Activated naive CD4-positive, alpha-beta T cell (primary cell): ENCODE data around the gene PTPN6.
"Not testable (repeated sequence)": the region's sequence is repeated elsewhere in the genome, so short reads cannot be mapped to it uniquely, and the experiment has no call there.

ENCODE experiments used
- DNase-seq, 4 experiments: peaks; one replicate each; lab custom pipeline; 2025; lab: John Stamatoyannopoulos, UW

Gene PTPN6

DNA sequence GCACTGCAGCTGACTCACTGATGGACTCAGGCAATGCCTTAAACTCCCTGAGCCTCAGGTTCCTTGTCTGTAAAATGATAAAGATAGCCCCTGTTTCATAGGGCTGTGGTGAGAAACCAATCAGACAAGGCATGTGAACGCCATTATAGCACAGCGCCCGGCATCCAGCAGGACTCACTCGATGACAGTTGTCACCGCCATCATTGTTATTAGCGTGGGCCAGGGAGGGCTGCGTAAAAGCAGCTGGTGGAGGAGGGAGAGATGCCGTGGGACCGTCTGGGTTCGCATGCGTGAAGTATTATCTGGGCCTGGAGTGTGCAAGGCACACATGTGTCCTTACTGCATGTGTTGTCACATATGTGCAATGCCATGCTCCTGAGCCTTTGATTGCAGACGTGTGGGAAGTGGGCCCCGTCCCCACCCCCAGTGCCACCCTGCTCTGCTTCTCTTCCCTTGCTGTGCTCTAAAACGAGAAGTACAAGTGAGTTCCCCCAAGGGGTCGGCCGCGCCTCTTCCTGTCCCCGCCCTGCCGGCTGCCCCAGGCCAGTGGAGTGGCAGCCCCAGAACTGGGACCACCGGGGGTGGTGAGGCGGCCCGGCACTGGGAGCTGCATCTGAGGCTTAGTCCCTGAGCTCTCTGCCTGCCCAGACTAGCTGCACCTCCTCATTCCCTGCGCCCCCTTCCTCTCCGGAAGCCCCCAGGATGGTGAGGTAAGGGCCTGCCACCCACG lies at the start of gene PTPN6:
TSS of gene PTPN6 (plus strand) at position 546 of the 730 bp plus-strand sequence. CDS start at position 703, 157 bp downstream.
- DNase-seq, result peak in 2 of 4 experiments; percentile 48 to 49

DNA sequence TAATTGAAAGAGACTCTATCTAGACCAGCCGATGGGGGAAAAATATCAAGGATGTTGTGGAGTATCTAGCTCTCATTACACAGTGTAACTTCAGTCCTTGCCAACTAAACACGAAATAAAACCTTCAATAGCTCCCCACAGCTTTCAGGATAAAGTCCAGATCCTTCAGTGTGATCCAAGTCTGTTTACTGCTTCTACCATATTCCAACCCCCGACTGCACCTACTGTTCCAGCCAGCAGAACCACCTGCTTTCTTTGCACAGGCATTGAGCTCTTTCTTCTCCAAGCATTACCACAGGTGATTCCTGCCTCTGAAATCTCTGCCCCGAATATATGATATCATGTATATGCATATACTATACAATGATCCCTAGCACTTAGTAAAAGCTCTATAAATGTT lies 48.7 kb upstream of the PTPN6 start:
- no peak for DNase-seq

DNA sequence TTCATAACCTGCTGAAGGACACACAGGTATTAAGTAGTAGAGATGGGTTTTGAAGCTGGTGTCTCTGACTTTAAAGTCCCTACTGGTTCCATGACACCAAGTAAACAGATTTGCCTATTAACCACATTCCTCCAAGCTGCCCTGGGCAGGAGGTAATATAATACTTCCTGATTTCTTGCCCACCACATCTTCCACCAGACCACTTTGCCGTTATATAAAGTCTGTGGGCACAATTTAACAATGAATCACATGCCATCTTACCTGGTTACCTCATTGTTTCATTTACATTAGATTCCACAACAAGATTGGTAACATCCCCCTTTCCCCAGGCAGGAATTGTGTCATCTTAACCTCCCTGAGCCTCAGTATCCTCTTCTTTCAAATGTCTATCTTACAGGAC lies 47.4 kb upstream of the PTPN6 start:
- no peak for DNase-seq

DNA sequence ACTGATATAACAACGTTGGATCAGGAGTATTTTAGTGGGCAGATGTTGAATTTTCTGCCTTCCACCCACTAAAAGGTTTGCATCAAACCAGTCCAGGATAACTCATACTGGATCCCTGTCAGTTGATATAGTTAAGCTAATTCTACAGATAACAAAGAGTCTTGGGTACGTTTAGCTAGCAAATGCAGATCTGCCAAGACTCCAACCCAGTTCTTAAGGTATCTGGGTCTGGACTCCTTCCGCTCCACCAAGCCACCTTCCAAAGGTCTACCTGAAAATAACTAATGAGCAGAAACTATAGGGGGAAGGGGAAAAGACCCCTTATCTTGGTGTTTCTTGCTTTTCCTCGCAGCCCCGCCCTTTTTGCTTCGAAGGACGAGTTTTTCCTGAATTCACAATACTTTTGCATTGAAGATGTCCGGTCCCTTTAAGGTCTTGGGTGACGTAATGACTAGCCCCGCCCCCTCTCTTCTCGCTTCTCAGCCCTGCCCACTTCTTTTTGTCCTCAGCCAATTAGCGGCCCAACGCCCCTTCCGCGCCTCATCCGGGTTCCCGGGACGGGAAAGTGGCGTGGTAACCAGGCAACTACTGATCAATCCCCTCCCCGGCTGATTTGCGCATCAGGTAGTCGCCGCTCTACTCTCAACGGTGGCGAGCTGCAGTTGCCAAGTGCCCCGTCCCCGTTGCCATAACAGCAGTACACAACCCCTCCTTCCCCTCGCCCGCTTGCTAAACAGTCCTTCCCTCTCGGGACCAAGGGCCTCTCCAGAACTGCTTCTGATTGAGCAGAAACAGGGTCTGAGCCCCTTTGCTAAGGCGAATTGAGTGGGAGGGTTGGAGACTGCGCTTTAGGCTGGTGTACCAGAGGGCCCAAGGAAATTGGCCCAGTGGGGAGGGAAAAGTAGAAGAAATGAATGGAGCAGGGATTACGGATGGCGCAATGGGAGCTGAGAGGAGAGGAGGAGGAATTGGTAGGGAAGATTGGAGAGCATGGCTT lies 46.6 kb upstream of the PTPN6 start, which contains the start of gene LRRC23:
TSS of gene LRRC23 (plus strand) at position 543 of the 997 bp plus-strand sequence. CDS start 812 bp downstream, outside the sequence.
- peak; percentile 84 to 93 (median 91) for DNase-seq

DNA sequence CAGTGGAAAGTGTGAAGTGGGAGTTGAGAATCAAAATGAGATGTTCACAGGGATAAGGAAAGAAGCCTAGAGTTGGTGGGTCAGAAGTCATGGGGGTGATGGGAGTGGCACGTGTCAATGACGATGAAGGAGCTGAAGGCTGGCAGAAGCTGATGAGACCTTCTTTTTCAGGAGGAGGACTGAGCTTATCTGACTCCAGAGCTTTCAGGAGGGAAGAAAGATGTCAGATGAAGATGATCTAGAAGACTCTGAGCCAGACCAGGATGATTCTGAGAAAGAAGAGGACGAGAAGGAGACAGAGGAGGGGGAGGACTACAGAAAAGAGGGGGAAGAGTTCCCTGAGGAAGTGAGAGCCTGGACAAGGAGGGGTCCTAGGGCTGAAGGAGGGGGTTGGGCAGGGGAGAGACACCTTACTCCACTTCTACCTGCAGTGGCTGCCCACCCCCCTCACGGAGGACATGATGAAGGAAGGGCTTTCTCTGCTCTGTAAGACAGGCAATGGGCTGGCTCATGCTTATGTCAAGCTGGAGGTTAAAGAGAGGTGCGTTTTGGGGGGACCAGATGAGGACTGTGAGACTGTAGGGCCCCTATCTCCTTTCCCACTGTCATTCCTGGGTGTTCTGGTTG lies 45.6 kb upstream of the PTPN6 start:
- no peak for DNase-seq

DNA sequence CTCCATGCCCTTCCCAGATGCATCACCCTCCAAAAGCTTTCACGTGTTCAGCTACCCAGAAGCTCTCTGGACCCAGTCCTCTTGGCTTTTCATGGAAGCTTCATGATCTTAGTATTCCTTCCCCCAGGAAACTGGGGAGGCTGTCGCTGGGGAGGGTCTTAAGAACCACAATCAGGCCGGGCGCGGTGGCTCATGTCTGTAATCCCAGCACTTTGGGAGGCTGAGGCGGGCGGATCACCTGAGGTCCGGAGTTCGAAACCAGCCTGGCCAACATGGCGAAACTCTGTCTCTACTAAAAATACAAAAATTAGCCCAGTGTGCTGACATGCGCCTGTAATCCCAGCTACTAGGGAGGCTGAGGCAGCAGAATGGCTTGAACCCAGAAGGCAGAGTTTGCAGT lies 43.0 kb upstream of the PTPN6 start:
- DNase-seq, result not testable (repeated sequence)

DNA sequence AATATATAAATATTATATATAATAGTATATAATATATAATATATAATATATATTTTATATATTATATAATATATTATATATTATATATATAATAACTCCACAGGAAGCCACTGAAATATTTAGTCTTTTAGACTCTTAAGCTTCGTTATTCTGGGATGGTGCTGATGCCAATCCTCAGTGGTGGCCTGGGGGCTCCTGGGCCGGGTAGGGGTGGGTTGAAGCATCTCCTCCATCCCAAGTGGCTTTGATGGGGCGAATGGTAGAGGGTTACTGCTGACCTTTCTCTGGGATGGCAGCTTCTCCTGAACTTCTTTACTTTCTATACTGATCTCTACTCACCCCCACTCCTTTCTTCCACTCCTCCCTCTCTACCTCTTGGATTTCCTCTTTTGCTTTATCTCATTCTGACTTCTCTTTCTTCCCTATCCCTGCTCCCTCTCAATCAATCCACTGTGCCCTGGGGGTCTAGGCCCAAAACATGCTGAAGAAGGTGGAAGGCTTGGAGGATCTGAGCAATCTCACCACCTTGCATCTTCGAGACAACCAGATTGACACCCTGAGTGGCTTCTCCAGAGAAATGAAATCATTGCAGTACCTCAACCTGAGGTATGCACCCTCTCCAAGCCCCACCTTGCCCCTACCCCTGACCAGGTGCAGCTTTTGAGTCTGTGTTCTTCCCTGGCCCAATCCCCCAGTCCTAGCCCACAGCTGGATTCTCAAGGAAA lies 41.6 kb upstream of the PTPN6 start:
- no peak for DNase-seq

DNA sequence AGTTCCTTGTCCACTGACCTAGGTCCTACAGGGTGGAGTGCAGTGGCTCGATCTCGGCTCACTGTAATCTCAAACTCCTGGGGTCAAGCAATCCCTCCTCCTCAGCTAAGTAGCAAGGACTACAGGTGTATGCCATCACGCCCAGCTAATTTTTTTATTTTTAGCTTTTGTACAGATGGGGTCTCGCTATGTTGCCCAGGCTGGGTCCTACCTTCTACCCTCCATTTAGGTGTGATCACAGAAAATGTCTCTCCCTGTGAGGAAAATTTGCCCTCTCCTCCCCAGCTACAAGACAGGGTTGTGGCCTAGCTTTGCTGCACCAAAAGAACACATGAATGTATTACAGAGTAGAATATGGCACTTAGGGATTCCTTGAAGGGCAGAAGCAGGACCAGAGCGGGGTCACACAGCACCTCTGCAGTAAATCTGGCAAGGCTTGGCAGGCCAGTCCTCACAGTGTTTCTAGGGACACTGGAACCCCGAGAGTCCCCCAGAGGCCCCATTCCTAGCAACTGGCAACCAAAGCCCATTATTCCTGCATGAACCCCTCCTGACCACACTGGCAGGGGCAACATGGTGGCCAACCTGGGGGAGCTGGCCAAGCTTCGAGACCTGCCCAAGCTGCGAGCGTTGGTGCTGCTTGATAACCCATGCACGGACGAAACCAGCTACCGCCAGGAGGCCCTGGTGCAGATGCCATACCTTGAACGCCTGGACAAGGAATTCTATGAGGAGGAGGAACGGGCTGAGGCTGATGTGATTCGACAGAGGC lies 38.8 kb upstream of the PTPN6 start:
- no peak for DNase-seq

DNA sequence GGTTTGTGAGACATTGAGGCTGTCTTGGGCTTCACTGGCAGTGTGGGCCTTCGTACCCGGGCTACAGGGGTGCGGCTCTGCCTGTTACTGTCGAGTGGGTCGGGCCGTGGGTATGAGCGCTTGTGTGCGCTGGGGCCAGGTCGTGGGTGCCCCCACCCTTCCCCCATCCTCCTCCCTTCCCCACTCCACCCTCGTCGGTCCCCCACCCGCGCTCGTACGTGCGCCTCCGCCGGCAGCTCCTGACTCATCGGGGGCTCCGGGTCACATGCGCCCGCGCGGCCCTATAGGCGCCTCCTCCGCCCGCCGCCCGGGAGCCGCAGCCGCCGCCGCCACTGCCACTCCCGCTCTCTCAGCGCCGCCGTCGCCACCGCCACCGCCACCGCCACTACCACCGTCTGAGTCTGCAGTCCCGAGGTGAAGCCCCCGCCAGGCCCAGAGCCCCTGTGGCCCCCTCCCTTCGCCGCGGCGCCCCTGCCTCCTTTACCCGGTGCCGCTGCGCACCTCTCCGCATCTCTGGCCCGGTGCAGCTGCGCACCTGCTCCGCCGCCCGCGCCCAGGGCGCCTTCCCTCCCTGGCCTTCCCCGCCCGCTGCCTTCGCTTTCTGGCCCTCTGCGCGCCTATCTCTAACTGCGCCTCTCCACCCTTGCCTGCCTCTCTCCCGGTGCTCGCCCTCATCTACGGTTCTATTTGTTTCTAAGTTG lies 36.8 kb upstream of the PTPN6 start, which contains the start of gene ENO2:
TSS of gene ENO2 (plus strand) at position 335 of the 701 bp plus-strand sequence. CDS start 1,253 bp downstream, outside the sequence.
- DNase-seq, result peak; percentile 34 to 79 (median 65)

DNA sequence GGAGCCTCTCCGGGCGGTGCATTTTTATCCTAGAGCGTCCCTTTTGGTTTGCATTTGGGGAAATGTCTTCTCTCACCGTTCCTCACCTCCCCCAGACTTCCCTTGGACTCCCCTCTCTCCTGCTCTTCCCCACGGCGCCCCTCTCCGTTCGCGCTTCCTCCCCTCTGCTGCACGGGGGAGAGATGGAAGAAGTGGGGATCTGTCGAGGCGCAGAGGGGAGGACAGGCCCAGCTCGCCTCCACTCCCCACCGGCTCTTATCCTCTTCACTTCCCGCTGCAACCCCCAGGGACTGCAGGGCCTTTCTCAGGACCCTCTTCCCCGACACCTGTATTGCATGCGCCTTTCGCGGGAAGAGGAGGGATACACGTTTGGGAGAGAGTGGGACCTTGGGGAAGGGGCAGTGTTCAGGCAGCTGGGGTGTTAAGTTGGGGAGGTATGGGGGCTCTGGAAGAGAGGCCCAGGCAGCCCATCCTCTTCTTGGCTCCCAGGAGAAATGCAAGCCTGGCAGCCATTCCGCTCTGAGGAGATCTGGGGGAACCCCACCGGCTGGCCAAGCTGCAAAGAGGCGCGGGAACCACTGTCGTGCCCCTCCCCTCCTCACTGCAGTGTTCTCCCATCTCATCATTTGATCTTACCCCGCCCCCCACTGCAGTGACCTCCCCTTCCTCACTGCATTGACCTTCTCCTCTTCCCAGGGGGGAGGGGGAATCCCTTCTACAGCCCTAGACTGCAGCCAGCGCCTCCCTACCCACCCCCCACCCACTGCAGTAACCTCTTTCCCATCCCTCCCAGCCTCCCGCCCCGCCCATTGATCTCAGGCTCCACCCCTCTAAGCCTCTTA lies 36.0 kb upstream of the PTPN6 start:
- no peak for DNase-seq

DNA sequence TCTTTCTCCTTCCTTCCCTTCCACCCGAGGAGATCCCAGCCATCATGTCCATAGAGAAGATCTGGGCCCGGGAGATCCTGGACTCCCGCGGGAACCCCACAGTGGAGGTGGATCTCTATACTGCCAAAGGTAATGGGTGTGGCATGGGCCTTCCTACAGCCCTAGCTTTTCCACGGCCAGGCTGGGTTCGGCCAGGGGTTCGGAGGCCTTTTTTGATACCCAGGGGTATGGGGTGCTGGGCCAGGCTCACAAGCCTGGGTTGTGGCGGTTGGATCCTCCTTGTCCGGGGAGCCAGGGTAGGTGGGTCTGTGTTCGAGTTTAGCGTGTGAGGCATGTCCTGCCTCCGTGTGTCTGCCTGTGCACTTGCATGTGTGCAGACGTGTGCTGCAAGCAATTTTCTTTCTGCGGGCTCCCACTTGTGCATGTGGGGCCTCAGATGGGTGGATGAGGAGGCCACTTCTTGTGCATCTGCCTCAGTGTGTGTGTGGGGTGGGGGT lies 35.3 kb upstream of the PTPN6 start:
- no peak for DNase-seq

DNA sequence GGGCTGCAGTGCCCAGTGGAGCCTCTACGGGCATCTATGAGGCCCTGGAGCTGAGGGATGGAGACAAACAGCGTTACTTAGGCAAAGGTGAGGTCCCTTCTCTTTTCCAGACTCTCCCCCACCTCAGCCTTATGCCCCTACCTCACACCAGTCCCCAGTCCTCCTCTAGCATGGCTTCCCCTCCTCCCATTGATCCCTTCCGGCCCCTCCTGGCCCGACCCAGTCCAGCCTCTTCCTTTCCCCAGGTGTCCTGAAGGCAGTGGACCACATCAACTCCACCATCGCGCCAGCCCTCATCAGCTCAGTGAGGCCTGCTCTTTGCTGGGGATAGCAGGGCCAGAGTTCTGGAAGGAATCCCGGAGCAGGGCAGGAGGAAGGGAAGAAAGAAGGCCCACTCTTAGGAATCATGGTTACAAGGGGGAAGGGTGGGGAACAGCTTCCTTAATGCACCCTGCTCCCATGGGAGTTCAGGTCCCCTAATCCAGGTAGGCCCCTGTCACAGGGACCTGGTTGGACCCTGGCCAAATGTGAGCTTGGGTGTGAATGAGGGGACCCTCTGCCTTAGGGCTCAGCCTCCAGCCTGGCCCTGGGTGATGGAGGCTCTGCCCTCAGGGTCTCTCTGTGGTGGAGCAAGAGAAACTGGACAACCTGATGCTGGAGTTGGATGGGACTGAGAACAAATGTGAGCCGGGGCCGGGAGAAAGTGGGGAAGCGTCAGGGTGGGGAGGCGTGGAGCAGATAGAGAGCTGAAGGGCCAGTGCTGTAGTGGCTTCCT lies 34.5 kb upstream of the PTPN6 start:
- no peak for DNase-seq

DNA sequence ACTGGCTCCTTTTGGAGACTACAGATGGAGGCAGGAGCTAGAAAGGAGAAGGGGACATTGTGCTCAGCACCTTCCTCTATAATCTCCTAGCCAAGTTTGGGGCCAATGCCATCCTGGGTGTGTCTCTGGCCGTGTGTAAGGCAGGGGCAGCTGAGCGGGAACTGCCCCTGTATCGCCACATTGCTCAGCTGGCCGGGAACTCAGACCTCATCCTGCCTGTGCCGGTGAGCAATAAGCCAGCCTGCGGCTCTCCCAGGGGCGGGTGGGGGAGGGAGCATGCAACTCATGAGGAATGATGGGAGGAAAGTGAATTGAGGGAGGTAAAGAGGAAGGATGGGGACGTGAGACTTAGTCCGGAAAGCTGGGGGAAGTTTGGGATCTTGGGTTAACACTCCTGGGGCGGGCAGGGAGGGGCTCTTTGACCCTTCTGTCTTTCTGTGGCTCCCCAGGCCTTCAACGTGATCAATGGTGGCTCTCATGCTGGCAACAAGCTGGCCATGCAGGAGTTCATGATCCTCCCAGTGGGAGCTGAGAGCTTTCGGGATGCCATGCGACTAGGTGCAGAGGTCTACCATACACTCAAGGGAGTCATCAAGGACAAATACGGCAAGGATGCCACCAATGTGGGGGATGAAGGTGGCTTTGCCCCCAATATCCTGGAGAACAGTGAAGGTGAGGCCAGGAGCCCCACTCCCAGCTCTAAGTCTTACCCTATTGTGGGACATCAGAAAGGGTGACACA lies 33.5 kb upstream of the PTPN6 start:
- no peak for DNase-seq

DNA sequence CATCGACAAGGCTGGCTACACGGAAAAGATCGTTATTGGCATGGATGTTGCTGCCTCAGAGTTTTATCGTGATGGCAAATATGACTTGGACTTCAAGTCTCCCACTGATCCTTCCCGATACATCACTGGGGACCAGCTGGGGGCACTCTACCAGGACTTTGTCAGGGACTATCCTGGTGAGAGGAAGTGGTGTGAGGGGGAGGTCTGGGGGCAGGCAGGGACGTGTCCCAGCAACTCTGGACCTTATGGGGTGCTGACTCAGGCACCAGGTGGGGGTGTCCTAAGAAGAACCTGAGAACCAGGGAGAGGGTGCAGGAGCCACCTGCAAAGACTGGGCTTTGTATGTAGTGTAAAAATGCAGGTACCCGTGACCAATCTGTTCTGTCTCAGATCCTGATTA lies 31.6 kb upstream of the PTPN6 start:
- DNase-seq, result no peak

DNA sequence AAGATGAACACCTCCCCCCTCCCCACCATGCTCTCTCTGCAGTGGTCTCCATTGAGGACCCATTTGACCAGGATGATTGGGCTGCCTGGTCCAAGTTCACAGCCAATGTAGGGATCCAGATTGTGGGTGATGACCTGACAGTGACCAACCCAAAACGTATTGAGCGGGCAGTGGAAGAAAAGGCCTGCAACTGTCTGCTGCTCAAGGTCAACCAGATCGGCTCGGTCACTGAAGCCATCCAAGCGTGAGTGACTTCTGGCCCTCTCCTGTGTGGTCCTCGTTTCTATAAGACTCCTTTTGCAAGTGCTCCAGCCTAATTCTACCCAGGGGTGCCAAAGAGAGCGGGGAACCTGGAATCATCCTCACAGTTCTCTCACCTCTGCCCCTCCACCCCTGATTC lies 29.6 kb upstream of the PTPN6 start:
- no peak for DNase-seq

DNA sequence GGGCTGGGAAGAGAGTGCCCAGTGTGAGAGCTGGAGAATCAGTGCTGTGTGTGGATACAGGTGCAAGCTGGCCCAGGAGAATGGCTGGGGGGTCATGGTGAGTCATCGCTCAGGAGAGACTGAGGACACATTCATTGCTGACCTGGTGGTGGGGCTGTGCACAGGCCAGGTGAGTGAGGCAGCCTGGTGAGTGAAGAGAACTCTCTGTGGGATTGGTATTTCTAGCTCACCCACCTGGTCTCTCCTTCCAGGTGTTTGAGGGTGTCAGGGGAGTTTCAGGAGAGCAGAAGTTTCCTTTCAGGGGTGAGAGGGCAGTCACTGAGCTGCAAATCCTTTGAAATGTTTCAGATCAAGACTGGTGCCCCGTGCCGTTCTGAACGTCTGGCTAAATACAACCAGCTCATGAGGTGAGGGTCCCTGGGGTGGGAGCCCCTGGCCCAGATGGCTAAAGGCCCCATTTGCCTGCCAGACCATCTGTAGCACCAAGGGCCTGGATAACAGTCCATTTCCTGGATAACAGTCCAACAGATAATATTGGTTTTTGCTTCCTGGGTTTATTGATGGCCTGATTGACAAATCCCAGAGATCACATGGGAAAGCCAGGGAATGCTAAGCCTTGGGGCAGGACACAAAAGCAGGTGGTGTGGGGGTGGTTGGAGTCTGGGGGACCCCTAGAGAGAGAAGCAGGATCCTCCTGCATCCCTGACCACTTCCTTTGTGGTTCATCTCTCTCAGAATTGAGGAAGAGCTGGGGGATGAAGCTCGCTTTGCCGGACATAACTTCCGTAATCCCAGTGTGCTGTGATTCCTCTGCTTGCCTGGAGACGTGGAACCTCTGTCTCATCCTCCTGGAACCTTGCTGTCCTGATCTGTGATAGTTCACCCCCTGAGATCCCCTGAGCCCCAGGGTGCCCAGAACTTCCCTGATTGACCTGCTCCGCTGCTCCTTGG lies 28.9 kb upstream of the PTPN6 start:
- no peak for DNase-seq
